ENCODE results near the gene CACNA1G. TPM values are rescaled to one million over a fixed set of nuclear protein-coding genes. Genes with fewer than 3 reads are reported as not detected.

CACNA1G gene
- polyA plus RNA-seq, 1 donor from 2014 or later = 10.9 TPM

GRCh38 chr17:50576864-50577263, 16.3 kb downstream of the CACNA1G start:
- Histone ChIP-seq H3F3A (ENCODE audit: insufficient read depth, low read length, poor library complexity, severe bottlenecking) (no peaks in the 10 kb centered on the region), H3K36me3 (ENCODE audit: insufficient read depth, low read length) (no peaks in the 10 kb centered on the region), H3K4me3 (ENCODE audit: low read length) (no peak overlapping the region), H3K9me3 (ENCODE audit: low read length) (no peaks in the 10 kb centered on the region), H3K9me2 (ENCODE audit: insufficient read depth, low read length) (no peaks in the 10 kb centered on the region), H3K27me3 (ENCODE audit: insufficient read depth, low read depth, low read length) (no peaks in the 10 kb centered on the region), H2AFZ (ENCODE audit: low read depth, low read length) (no peak overlapping the region), H3K9ac (ENCODE audit: low read length) (no peak overlapping the region), H3K4me2 (ENCODE audit: low read length) (no peak overlapping the region), H4K20me1 (ENCODE audit: insufficient read depth) (no peaks in the 10 kb centered on the region), H3K27ac (ENCODE audit: low read length) (no peak overlapping the region), H3K79me2 (replicated peaks; ENCODE audit: insufficient read depth, low read length) (no peaks in the 10 kb centered on the region)
- no peak for TF ChIP-seq POLR2AphosphoS5 (IDR thresholded peaks at IDR 0.05)
- TF ChIP-seq RAD21 (conservative IDR thresholded peaks at IDR 0.05) = no peak
- TF ChIP-seq MXI1 (conservative IDR thresholded peaks at IDR 0.05; ENCODE audit: poor library complexity, severe bottlenecking) = no peak
- TF ChIP-seq EP300 (conservative IDR thresholded peaks at IDR 0.05; ENCODE audit: poor library complexity, severe bottlenecking) = no peak
- TF ChIP-seq SMC3 (conservative IDR thresholded peaks at IDR 0.05; ENCODE audit: poor library complexity) = no peak
- TF ChIP-seq CTCF (IDR thresholded peaks at IDR 0.05; ENCODE audit: poor library complexity, severe bottlenecking) = no peak
- no peak for TF ChIP-seq EZH2 (IDR thresholded peaks at IDR 0.05; ENCODE audit: borderline replicate concordance, insufficient read depth, low read length, poor library complexity, severe bottlenecking)
- no peak for TF ChIP-seq REST (IDR thresholded peaks at IDR 0.05; ENCODE audit: borderline replicate concordance)
- TF ChIP-seq TAF1 (IDR thresholded peaks at IDR 0.05; ENCODE audit: low read depth) = no peak

GRCh38 chr17:50577451-50577954, 17.0 kb downstream of the CACNA1G start:
- Histone ChIP-seq H3K9me3 (ENCODE audit: low read length) (no peaks in the 10 kb centered on the region), H3K9ac (ENCODE audit: low read length) (no peak overlapping the region), H3F3A (ENCODE audit: insufficient read depth, low read length, poor library complexity, severe bottlenecking) (no peaks in the 10 kb centered on the region), H3K27ac (ENCODE audit: low read length) (no peak overlapping the region), H3K4me3 (ENCODE audit: low read length) (no peak overlapping the region), H2AFZ (ENCODE audit: low read depth, low read length) (no peak overlapping the region), H3K36me3 (ENCODE audit: insufficient read depth, low read length) (no peaks in the 10 kb centered on the region), H3K79me2 (replicated peaks; ENCODE audit: insufficient read depth, low read length) (no peaks in the 10 kb centered on the region), H3K27me3 (ENCODE audit: insufficient read depth, low read depth, low read length) (no peaks in the 10 kb centered on the region), H3K4me2 (ENCODE audit: low read length) (no peak overlapping the region), H4K20me1 (ENCODE audit: insufficient read depth) (no peaks in the 10 kb centered on the region), H3K9me2 (ENCODE audit: insufficient read depth, low read length) (no peaks in the 10 kb centered on the region)
- TF ChIP-seq POLR2AphosphoS5 (IDR thresholded peaks at IDR 0.05) = no peak
- TF ChIP-seq REST (IDR thresholded peaks at IDR 0.05; ENCODE audit: borderline replicate concordance) = no peak
- no peak for TF ChIP-seq MXI1 (conservative IDR thresholded peaks at IDR 0.05; ENCODE audit: poor library complexity, severe bottlenecking)
- no peak for TF ChIP-seq EP300 (conservative IDR thresholded peaks at IDR 0.05; ENCODE audit: poor library complexity, severe bottlenecking)
- TF ChIP-seq SMC3 (conservative IDR thresholded peaks at IDR 0.05; ENCODE audit: poor library complexity) = no peak
- TF ChIP-seq CTCF (IDR thresholded peaks at IDR 0.05; ENCODE audit: poor library complexity, severe bottlenecking) = no peak

Data from neural cell (in vitro differentiated cells).